Endometrial microvascular endothelial cells (primary cell): ENCODE measurements around the gene UBAP2L. TPM values are rescaled to one million over a fixed set of nuclear protein-coding genes. Genes with fewer than 3 reads are reported as not detected.

Source experiments
- in situ Hi-C: cut with HindIII; loops from 2 replicates; pipeline ENCODE4 v1.10.0; 2017; ENCODE audit warnings: low sequenced_read_pairs, low pct_unique_long_range_greater_than_20kb; ENCODE audit errors: inconsistent ontology term
- total RNA-seq: library from RNA; depleted of rRNA; stranded (reverse); fragments of >200 nt; gene quantifications from one replicate; pipeline ENCODE4 v1.2.3, GENCODE V29; 2015; ENCODE audit errors: inconsistent ontology term

The UBAP2L gene, protein sequence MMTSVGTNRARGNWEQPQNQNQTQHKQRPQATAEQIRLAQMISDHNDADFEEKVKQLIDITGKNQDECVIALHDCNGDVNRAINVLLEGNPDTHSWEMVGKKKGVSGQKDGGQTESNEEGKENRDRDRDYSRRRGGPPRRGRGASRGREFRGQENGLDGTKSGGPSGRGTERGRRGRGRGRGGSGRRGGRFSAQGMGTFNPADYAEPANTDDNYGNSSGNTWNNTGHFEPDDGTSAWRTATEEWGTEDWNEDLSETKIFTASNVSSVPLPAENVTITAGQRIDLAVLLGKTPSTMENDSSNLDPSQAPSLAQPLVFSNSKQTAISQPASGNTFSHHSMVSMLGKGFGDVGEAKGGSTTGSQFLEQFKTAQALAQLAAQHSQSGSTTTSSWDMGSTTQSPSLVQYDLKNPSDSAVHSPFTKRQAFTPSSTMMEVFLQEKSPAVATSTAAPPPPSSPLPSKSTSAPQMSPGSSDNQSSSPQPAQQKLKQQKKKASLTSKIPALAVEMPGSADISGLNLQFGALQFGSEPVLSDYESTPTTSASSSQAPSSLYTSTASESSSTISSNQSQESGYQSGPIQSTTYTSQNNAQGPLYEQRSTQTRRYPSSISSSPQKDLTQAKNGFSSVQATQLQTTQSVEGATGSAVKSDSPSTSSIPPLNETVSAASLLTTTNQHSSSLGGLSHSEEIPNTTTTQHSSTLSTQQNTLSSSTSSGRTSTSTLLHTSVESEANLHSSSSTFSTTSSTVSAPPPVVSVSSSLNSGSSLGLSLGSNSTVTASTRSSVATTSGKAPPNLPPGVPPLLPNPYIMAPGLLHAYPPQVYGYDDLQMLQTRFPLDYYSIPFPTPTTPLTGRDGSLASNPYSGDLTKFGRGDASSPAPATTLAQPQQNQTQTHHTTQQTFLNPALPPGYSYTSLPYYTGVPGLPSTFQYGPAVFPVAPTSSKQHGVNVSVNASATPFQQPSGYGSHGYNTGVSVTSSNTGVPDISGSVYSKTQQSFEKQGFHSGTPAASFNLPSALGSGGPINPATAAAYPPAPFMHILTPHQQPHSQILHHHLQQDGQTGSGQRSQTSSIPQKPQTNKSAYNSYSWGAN
- 82.6 TPM for total RNA-seq

DNA sequence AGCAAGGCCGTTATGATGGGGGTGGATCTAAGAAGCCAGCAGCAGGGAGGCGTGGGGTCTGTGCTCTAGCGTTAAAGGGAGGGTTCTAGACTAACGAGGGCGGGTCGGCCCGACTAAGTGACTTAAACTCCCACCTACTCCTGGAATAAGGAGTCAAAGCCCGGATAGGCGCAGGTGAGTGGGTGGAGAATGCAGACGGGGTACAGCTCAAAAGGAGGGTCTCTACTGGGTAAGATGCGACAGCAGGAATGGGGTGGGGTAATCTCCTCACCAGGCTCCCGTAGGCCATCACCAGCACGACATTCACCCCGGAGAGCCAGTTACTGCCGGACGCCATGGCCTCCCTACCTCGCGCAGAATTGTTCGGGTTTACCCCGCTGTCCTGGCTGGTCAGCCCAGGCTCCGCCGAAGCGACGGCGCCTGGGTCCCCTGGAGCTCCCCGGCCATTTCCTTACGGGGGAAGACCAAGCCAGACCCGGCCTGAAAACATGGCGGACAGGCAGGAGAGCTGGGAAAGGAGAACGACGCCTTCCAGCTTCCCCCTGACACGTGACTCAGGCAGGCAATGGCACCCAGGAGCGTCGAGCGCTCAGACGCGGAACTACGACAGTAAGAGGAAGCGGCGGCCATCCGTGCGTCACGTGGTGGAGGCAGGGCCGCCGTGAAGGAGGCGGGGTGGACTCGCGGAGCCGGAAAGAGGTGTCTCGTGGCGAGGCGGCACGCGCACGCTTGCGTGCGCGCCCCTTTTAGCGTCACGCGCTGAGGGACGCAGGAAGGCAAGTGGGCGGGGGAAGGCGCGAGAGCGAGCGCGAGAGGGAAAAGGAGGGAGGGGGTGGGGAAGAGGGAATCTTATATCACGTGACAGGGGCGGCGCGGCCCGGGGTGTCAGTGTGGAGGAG lies at the start of gene UBAP2L:
UBAP2L (plus strand) TSS at position 885 of the 899 bp plus-strand sequence. CDS start 4,169 bp downstream, outside the sequence.
- in situ Hi-C loops: no loop called here

DNA sequence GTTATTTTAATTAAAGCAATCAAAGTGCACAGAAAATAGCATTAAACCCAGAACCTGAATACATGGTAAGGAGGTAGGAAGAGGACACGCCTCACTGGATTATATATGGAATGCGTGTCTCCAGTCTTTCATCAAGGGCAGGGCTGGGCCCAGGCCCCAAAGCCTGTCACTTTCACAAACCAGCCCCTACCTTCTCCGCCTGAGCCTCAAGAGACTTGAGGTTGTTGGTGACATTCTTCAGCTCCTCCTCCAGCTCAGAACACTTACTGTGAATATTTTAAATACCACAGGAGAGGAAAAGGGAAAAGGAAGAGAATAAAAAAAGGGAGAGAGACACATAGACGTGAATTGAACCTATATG lies 49.6 kb upstream of the UBAP2L start:
- in situ Hi-C loops: no loop called here

DNA sequence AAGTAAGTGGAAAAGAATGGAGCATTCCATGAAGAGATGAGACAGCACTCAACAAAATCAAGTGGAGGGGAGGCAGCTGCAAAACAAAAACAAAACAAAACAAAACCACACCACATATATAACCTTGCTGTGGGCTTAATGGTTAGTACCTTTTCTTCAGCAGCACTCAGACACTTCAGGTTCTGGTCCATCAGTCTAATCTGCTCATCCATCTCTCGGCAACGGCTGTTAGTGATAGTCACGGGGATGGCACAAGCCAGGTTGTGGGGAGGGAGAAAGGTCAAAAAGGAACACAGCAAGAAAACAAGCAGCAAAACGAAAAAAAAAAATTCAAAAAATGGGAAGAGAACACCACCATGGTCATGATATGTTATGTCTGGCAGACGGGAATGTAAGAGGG lies 48.9 kb upstream of the UBAP2L start:
- in situ Hi-C loops: no loop called here

DNA sequence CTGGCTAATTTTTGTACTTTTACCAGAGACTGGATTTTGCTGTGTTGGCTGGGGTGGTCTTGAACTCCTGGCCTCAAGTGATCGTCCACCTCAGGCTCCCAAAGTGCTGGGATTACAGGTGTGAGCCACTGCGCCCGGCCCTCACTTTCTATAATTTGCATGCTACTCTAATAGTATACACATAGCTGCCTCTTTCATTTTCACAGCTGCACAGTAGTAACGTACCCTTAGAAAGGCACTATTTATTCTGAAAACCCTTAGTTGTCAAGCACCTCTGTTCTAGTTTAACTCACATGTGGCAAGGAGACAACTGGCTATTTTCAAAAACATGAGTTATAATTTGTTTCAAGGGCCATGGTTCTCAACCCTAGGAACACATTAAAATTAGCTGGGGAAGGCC lies 46.1 kb upstream of the UBAP2L start:
- in situ Hi-C loops: no loop called here

DNA sequence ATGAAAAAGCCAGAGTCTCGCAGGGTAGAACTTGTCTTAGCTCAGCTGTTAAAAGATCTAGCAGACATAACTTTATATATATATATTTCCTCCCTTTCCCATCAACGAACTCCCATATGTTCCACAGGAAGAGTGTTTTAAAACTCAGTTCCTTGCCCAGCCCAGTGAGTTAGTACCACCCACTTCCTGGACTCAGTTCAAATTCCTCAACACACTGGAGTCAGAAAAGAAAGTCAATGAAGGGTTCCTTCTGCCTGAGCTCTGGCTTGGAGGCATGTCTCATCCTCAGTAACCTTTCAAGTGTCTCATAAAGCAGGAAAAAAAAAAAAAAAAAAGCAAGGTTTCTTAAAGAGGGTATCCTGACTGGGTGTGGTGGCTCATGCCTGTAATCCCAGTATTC lies 44.4 kb upstream of the UBAP2L start:
- in situ Hi-C loops: no loop called here

DNA sequence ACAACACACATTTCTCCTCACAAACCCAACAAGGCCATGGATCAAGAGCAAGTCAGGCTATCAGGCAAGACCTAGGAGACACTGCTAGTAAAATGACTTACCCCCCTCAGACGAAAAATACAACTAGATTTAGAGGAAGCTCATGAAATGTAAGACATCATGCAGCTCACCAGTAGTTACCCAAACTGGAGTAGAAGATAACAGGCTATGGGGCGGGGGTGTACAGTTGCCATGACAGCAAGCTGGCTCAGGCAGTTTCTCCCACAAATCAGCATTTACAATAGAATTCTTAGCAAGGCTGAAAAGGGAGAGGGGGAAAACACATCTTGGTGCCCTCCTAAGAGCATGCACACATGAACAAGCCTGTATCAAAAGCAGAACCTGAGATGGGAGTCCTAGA lies 42.7 kb upstream of the UBAP2L start:
- in situ Hi-C loops: no loop called here

DNA sequence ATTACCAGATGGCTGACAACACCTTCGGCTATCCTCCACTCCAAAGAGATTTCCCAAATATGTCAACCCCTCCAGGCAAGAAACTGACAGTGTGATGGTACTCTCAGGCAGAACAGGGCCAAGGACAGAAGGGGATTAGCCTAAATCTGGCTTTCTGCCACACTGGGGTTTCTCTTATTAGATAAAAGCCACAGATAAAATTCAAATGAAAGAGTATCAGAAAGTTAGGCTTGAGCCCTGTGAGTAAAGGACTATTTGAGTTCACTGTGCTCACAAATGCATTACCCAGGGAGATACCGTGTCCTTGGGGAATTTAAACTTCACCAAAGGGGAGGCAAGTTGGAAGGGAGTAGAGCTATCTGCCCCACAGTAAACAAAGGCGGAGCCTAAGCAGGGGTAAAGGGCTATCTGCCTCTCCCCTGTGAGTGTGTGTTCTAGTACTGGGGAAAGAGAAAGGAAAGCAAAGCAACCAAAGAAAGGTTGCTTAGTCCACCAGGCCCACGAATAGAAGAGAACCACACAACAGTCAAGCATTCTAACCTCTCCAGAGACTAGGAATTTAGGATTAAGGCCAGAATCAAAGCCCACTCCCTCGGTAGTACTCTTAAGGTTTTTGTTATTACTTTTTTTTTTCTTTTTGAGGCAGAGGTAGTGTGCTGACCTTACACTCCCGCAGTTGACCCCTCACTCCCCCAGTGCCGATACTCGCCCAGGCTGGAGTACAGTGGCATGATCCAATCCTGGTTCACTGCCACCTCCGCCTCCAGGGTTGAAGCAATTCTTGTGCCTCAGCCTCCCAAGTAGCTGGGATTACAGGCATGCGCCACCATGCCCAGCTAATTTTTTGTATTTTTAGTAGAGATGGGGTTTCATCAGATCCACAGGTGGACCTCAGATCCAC lies 41.6 kb upstream of the UBAP2L start:
- in situ Hi-C loops: no loop called here

DNA sequence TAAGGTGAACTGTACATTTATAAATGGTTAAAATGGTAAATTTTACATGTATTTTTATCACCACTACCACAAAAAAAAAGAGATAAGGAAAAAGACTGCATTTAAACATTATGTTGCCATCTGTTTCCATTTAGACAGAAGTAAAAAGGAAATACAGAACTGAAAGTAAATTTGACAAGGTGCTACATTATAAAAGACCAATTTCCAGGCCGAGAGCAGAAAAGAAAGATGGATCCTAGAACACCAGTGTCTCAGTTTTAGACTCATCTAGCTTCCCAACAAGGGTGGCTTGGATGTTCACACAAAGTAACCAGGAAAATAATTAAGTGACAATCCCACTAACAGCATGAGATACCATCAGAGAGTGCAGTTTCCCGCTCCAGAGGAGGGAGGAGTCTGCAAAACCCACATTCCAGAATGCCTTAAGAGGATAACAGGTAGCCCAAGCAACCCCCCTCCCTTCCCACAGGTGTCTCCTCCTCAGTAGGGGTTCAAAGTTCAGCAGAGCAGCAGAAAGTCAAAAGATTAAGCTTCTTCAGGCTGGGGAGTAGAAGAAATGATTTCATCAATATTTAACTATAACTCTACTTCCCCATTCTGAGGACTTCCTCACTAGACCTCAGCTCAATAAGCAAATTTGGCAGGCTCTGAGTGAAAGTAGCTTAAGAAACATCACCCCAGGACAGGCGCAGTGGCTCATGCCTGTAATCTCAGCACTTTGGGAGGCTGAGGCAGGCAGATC lies 40.6 kb upstream of the UBAP2L start:
- in situ Hi-C loops: no loop called here

DNA sequence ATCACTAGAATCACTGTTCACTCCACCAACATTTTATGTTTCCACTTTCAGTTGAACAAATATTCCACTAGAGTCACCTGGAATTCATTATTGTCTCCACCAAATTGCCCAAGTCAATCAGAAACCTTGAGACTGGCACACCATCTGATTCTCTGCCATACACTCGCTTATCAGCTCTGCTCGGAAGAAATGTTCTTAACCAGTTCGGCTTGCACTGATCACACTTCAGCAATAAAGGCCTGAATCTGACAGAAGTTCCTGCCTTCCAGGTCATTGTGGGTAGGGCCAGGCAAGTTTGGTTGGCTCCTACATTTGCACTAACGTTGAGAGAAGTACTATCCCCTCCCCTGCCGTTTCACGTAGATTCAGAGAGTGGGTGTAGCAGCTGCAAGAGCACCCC lies 38.8 kb upstream of the UBAP2L start:
- in situ Hi-C loops: no loop called here

DNA sequence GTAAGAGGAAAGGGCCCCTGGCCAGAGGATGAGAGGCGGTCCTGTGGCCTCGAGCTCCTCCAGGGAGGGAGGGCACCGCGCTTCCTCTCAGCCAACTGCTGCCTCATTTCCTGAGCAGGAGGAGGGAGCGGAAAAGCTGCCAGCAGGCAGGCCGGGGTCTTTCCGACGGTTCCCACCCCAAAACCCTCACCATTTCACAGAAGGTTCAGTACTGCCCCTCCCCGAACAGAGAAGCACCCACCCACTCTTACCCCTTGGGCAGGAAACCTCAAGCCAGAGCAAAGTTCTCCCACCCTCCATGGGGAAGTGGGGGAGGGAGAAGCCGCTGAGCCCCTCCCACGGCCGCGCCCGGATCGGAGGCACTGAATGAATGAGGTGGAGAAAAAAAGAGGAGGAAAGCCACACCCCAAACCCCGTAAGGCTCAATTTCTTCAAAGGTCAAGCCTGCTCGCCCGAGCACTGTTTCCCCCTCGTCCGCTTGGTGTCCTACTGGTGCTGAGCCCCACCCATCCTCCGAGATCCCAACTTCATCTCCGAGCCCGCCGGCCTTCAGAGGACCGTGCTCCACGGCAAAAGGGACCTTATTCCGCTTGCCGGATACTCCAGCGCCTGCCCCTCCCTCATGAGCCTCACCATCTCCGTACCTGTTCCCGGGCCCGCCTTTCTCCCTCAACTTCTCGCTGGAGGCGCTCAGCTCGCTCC lies 38.3 kb upstream of the UBAP2L start:
- in situ Hi-C loops: no loop called here

DNA sequence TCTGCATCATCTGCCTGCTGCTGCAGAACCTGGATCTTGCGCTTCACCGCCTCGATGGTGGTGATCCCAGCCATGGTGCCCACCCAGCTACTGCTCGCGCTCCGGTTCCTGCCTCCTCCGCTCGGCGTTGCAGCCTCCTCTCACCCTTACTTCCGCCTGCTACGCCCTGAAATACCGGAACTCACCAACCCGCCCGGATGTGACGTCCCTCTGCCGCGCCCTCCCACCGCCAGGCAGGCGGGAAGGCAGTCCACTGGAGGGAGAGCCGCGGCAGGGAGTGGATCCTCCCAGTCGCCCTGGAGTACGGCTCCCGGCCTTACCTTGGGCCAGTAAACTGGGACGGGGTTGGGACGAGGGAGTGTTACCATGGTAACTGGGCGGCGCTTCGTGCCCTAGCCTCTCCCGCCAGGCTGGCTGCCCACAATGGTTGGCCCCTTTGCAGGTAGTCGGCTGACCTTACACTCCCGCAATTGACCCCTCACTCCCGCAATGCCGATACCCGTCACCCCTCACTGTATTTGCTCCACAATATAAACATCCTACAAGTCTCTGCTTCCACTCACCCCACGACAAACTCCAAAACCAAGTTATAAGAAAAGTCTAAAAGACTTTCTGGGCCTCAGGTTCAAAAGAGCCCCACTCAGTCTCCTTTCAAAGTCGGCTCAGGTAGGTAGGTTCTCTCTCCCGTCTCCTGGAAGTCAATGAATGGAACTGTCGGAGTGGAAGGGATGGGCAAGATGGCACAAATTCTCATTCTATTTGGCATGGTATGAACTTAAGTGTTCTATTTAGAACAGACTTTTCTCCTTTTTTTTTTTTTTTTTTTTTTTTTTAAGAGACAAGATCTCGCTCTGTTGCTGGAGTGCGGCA lies 37.5 kb upstream of the UBAP2L start:
- in situ Hi-C loops: no loop called here

DNA sequence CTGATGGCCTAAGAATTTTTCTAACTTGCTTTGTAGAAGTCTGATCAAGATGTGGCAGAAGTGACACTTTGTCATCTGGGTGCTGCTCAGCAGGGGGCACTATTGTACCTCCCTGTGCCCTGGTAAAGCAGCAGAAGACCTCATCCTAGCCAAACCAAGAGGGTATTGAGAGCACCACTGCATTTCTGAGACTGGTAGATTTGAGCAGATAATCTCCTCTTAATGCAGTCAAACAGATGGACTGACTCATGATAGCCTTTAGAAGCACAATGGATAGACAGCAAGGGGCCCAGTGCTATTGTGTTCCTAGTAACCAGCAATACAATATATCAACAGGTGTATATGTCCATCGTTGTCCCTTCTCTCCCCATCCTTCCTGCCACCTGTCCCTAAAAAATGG lies 34.6 kb upstream of the UBAP2L start:
- in situ Hi-C loops: no loop called here

DNA sequence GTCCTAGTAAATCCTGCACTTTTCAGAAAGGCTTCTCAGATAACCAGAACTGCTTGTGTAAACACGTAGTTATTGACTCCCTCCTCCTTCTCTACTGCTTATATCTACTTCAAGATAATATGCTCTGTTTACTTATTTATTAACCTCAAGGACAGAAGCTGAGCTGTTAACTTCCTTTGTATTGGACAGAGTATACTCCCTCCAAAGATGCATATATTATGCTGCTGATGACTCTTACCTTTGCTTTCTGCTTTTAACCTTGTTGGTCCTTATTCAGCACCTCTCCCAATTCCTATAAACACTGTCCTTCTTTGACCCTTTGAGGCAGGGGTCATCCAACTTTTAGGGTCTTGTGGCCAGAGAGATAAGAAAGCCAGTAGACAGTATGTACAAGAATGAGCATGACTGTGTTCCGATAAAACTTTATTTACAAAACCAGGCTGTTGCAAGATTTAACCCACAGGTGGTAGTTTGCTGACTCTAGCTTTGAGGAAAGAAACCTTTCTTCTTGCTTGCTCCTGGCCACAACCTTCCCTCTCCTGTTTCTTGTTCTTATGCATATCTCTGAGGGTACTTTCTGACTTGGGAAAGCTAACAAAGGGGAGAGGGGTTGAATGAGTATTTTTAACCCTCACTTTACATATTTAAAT lies 33.8 kb upstream of the UBAP2L start:
- in situ Hi-C loops: no loop called here

DNA sequence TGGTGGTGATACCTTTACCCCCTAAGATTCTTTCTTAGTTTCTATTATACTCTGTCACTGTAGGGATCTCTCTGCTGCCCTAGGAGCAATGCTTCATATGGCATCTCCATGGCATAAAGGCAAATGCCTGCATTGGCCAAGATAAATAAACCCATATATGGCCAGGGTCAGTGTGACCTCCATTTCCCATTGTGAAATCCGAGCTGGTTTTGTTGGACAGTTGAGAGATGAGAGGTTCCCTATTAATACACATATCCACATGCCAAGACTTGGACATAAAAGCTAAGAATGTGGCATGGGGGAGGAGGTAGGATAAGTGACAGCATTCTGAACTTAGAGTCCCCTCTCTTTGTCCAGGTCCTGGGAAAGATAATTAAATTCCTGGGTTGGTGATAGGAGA lies 30.2 kb upstream of the UBAP2L start:
- in situ Hi-C loops: no loop called here

DNA sequence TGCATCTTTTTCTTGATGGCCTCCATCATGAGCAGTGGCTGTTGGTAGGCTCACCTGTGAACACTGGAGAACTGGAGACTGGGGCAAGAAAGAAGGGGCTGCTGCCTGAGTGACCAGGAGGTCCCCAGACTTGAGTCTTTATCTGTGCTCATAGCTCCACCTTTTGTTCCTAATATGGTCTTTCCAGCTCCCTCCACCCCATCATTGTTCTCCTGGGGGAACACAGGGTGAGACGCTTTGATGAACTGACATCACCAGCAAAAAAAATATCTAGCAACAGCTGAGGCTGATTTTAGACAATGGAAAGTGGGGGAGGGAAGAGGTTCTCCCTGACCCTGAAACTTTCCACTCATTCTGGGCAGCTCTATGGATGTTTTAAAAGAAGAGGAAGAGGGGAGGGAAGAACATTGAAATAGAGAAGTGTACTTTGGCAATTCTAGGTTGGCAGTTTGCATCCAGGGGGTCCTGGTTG lies 28.7 kb upstream of the UBAP2L start, which contains the start of gene TPM3:
TPM3 (minus strand) TSS at position 111 of the 472 bp plus-strand sequence; CDS start at position 29, 82 bp downstream.
- in situ Hi-C loops: no loop called here
